Colon (tissue), 2 donors: ENCODE results near the gene LCE5A.
"Not testable (repeated sequence)": the region's sequence is repeated elsewhere in the genome, so short reads cannot be mapped to it uniquely, and the experiment has no call there.

Experiments used
- FAIRE-seq: peaks from 2 replicates; lab custom pipeline; 2012; peaks lifted over from hg19 to GRCh38; lab: Jason Lieb, UNC
- donor health status: control.
- donor health status: control.

Gene LCE5A

GRCh38 chr1:152516082-152516481 lies 5.5 kb downstream of the LCE5A start:
- FAIRE-seq: no peak

GRCh38 chr1:152517237-152517811 lies 6.7 kb downstream of the LCE5A start:
- no peak for FAIRE-seq

GRCh38 chr1:152519851-152520250 lies 9.2 kb downstream of the LCE5A start:
- FAIRE-seq: no peak

- no peak for FAIRE-seq
These were observed 10.0 kb downstream of the LCE5A start for GRCh38 chr1:152520561-152521090.

- no peak for FAIRE-seq
These were observed 14.6 kb downstream of the LCE5A start for GRCh38 chr1:152525080-152525641.

GRCh38 chr1:152533327-152533938 lies 22.8 kb downstream of the LCE5A start:
- no peak for FAIRE-seq

- no peak for FAIRE-seq
These were observed 25.2 kb downstream of the LCE5A start for GRCh38 chr1:152535774-152536173.

GRCh38 chr1:152537496-152537895 lies 26.9 kb downstream of the LCE5A start:
- no peak for FAIRE-seq

- FAIRE-seq: no peak
These were observed 29.3 kb downstream of the LCE5A start for GRCh38 chr1:152539901-152540300.

GRCh38 chr1:152543820-152544219 lies 33.2 kb downstream of the LCE5A start:
- FAIRE-seq: no peak

- no peak for FAIRE-seq
These were observed 36.1 kb downstream of the LCE5A start for GRCh38 chr1:152546704-152547103.

- not testable (repeated sequence) for FAIRE-seq
These were observed 37.8 kb downstream of the LCE5A start for GRCh38 chr1:152548358-152548757.
